ENCODE data around the gene DNAJC7.

- TF ChIP-seq, protein P1, sequence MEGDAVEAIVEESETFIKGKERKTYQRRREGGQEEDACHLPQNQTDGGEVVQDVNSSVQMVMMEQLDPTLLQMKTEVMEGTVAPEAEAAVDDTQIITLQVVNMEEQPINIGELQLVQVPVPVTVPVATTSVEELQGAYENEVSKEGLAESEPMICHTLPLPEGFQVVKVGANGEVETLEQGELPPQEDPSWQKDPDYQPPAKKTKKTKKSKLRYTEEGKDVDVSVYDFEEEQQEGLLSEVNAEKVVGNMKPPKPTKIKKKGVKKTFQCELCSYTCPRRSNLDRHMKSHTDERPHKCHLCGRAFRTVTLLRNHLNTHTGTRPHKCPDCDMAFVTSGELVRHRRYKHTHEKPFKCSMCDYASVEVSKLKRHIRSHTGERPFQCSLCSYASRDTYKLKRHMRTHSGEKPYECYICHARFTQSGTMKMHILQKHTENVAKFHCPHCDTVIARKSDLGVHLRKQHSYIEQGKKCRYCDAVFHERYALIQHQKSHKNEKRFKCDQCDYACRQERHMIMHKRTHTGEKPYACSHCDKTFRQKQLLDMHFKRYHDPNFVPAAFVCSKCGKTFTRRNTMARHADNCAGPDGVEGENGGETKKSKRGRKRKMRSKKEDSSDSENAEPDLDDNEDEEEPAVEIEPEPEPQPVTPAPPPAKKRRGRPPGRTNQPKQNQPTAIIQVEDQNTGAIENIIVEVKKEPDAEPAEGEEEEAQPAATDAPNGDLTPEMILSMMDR (IDR thresholded peaks at IDR 0.05; ENCODE audit: low read depth, low read length, poor library complexity, severe bottlenecking), result no peak
- no peak for TF ChIP-seq EZH2phosphoT487 (IDR thresholded peaks at IDR 0.05; ENCODE audit: borderline replicate concordance, low read length)
These were observed 78.1 kb downstream of the DNAJC7 start for GRCh38 chr17:41939044-41939692.
